GM20000 (cell line): ENCODE measurements around the gene GRIK1.

Source experiments
- DNase-seq: peaks from one replicate; pipeline ENCODE4 v3.0.0; 2012; ENCODE audit warnings: low spot score
- CTCF ChIP-seq: IDR thresholded peaks from 2 replicates; pipeline ENCODE4 v1.5.1; 2012; ENCODE audit warnings: mild to moderate bottlenecking, control low read depth; ENCODE audit errors: extremely low read depth, missing control alignments

GRIK1 gene

DNA sequence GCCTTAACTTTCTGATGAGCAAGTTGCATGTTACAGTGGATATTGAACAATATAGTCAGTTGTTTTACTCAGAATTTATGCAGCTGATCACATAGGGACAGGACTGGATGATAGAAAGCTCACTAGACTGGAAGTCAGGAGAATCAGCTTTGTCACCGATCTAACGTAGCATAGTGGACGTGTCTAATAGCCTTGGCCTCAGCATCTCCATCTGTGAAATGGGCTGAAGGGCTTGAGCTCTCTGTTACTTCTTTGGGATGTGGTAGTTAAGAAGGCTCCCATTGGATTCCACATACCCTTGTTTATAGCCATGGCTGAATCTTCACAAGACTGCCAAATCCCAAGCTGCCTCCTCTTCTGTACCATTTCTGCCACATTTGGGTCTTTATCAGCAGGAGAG is 190.6 kb downstream of the GRIK1 start:
- TF ChIP-seq CTCF, result no peak
- no peak for DNase-seq

DNA sequence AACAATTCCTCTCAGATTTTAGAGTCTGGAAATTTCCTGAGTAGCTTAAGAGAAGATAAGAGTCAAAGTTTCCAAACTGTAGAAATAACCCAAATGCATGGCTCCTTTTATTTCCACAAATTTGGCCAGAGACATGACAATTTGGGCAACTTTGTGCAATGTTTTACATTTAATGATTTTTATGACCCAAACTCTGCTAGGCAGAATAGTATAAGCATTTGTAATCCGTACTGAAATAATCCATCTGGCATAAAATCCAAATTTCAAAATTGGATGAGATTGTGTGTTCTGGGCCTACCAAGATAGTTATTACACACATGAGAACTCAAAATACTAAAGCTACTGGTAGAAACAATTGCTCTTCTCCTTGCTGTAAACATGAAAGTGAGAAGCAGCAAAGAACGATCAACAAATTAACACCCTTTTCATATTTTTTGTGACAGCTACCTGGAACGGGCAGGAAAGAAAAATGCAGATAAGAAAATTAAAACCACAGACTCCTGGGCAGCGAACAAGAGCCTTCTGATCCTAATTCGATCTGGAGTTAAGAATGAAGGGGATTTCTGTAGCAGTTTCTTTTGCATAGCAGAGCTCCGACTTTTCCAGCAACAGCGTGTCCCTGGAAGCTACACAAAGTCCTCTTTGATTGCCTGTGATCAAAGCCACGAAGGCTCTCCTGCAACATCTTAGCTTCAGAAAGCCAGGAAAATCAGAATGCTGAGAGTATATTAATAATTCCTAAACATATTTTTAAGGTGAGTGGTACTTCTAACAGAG is 191.2 kb downstream of the GRIK1 start:
- TF ChIP-seq CTCF, result no peak
- DNase-seq, result no peak

DNA sequence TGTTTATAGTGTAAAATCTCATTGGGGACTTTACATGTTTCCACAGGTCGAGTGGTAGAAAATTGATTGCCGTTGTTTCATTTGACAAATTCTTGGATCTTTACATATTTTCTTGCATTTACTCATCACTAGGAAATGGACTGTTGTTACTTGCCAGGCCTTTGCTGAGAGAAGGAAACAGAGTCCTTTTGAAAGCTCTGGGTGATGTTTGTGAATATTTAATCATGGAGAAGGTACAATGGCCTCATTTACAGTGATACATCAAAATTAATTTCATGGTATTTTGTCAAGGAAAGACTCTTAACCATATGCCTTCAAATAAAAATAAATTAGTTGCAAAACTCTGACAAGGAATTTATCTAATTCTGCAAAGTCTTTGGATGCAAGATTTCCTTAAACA is 198.0 kb downstream of the GRIK1 start:
- no peak for DNase-seq
- no peak for TF ChIP-seq CTCF

GRCh38 chr21:29739176-29739575 is 200.6 kb downstream of the GRIK1 start:
- no peak for DNase-seq
- TF ChIP-seq CTCF, result no peak

DNA sequence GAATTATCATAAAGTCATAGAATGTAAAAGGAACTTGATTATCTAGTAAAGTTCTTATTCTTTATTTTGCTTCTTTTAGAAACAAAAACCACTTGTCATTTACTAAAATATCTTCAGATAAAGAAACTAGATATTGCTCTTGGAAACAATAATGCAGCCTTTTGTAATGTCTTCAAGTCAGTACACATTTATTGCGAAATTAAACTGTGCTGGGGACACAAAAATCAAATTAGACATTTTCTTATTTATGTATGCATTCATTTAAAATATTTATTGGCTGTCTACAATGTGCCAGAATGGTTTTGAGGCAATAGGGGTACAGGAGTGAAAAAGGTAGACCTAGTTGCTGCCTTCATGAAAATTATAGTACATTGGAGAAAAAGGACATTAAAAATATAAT is 201.1 kb downstream of the GRIK1 start:
- no peak for TF ChIP-seq CTCF
- no peak for DNase-seq

DNA sequence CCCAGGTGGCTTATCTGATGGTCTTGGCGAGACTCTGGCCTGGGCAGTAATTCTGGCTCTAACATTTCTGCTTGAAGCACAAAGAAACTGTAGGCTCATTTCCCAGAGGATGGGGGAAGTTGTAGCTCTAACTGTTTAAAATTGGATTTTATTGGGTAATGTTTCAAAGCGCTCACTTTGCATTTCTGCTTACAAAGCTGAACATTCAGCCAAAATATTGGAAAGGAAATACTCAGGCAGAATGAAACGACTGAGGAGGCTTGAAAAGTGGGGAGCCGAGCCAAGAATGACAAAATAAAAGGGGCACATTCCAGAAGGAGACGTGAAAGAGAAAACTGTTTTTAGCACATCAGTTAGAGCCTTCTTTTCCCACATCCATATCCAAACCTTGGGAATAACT is 202.6 kb downstream of the GRIK1 start:
- TF ChIP-seq CTCF, result no peak
- no peak for DNase-seq

DNA sequence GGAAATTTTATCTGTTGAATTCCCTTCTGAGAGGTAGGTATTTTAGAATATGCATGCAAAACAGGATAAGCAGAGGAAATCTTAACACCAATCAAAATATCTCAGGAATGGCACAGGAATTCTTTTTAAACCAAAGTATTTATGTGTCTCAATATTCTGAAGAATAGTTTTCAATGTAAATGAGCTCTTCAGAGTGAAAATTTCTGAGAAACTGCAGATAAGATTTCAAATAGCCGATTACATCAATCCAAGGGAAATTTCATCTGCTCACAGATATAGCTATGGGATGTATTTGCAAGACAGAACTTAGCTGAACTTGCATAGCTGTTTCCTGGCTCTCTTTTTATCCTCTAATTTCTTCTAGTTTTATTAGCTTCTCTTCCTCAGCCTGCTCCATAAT is 209.5 kb downstream of the GRIK1 start:
- TF ChIP-seq CTCF, result no peak
- DNase-seq, result no peak
